SK-N-SH treated with all-trans-retinoic acid at 6 μM for 48 hours (cell line): Measurements from ENCODE around the gene NEK4.

ENCODE experiments used
- ARNTL ChIP-seq: fragments of 450-650 bp; formaldehyde crosslinking; IDR thresholded peaks from 2 replicates; pipeline ENCODE4 v1.5.0; 2020; ENCODE audit warnings: low read depth, mild to moderate bottlenecking, moderate library complexity, borderline replicate concordance
- BACH2 ChIP-seq: fragments of 250-450 bp; sonication (Bioruptor Pico); IDR thresholded peaks from 2 replicates; pipeline ENCODE4 v1.9.0; 2021; ENCODE audit warnings: mild to moderate bottlenecking, borderline replicate concordance
- CREB5 ChIP-seq: fragments of 250-450 bp; sonication (Bioruptor Pico); IDR thresholded peaks from 2 replicates; pipeline ENCODE4 v1.5.1; 2020; ENCODE audit warnings: low read depth, mild to moderate bottlenecking, moderate library complexity
- ESRRG ChIP-seq: fragments of 250-450 bp; sonication (Bioruptor Pico); IDR thresholded peaks from 2 replicates; pipeline ENCODE4 v1.6.1; 2021; ENCODE audit warnings: mild to moderate bottlenecking
- ISL1 ChIP-seq: fragments of 250-450 bp; sonication (Bioruptor Pico); IDR thresholded peaks from 2 replicates; pipeline ENCODE4 v2.1.2; 2022; ENCODE audit warnings: mild to moderate bottlenecking, moderate library complexity
- OSR1 ChIP-seq: fragments of 250-450 bp; sonication (Bioruptor Pico); IDR thresholded peaks from 2 replicates; pipeline ENCODE4 v1.8.0; 2022; ENCODE audit warnings: moderate library complexity, mild to moderate bottlenecking, inconsistent platforms
- PATZ1 ChIP-seq: fragments of 250-450 bp; sonication (Bioruptor Pico); IDR thresholded peaks from 2 replicates; pipeline ENCODE4 v1.8.0; 2020; ENCODE audit warnings: mild to moderate bottlenecking, moderate library complexity, borderline replicate concordance
- POU6F1 ChIP-seq: fragments of 250-450 bp; sonication (Bioruptor Pico); IDR thresholded peaks from 2 replicates; pipeline ENCODE4 v1.8.0; 2021; ENCODE audit warnings: low read depth, mild to moderate bottlenecking, moderate library complexity, borderline replicate concordance
- RARB ChIP-seq: fragments of 250-450 bp; sonication (Bioruptor Pico); IDR thresholded peaks from 2 replicates; pipeline ENCODE4 v1.8.0; 2021; ENCODE audit warnings: mild to moderate bottlenecking, moderate library complexity
- TCF4 ChIP-seq: fragments of 250-450 bp; sonication (Bioruptor Pico); IDR thresholded peaks from 2 replicates; pipeline ENCODE4 v1.8.0; 2021; ENCODE audit warnings: mild to moderate bottlenecking, moderate library complexity, borderline replicate concordance
- ZFP3 ChIP-seq: fragments of 250-450 bp; sonication (Bioruptor Pico); IDR thresholded peaks from 2 replicates; pipeline ENCODE4 v1.5.0; 2020; ENCODE audit warnings: mild to moderate bottlenecking, moderate library complexity
- ZFP30 ChIP-seq: fragments of 450-650 bp; formaldehyde crosslinking; IDR thresholded peaks from 2 replicates; pipeline ENCODE4 v1.5.0; 2022; ENCODE audit warnings: mild to moderate bottlenecking, moderate library complexity

- no peak for TF ChIP-seq CREB5
- no peak for TF ChIP-seq ISL1 (CRISPR knock-in tag)
- TF ChIP-seq ARNTL (CRISPR knock-in tag): no peak
- no peak for TF ChIP-seq RARB (CRISPR knock-in tag)
- TF ChIP-seq POU6F1 (CRISPR knock-in tag): no peak
- TF ChIP-seq ZFP30 (CRISPR knock-in tag): no peak
- TF ChIP-seq ESRRG (CRISPR knock-in tag): no peak
- TF ChIP-seq BACH2 (CRISPR knock-in tag): no peak
- TF ChIP-seq PATZ1: no peak
- TF ChIP-seq ZFP3: no peak
- no peak for TF ChIP-seq OSR1 (CRISPR knock-in tag)
- no peak for TF ChIP-seq TCF4 (CRISPR knock-in tag)
Observed at GRCh38 chr3:52790741-52791140, 20.0 kb upstream of the NEK4 start.
